Colonic mucosa (tissue), 4 donors: Measurements from ENCODE around the gene CHTF18. TPM values are rescaled to one million over a fixed set of nuclear protein-coding genes. Genes with fewer than 3 reads are reported as not detected.
"Not testable (repeated sequence)": the region's sequence is repeated elsewhere in the genome, so short reads cannot be mapped to it uniquely, and the experiment has no call there.

ENCODE experiments used
- DNase-seq: peaks from one replicate; pipeline ENCODE4 v3.0.0-alpha.2; 2020
- H3K27ac ChIP-seq: fragments of 200-600 bp; one replicate; pipeline ENCODE4 v1.8.0; 2021
- H3K27me3 ChIP-seq: fragments of 200-600 bp; one replicate; pipeline ENCODE4 v1.8.0; 2021
- H3K36me3 ChIP-seq: fragments of 200-600 bp; one replicate; pipeline ENCODE4 v1.8.0; 2021
- H3K4me1 ChIP-seq: fragments of 200-600 bp; one replicate; pipeline ENCODE4 v1.8.0; 2021; ENCODE audit warnings: mild to moderate bottlenecking
- H3K4me3 ChIP-seq: fragments of 200-600 bp; one replicate; pipeline ENCODE4 v1.8.0; 2021
- H3K9ac ChIP-seq, 2 donors: one replicate each; pipeline ENCODE4 v1.7.0; 2013; ENCODE audit warnings: control low read depth in 2 of 2, low read depth in 2 of 2, low read length in 2 of 2
- H3K9me3 ChIP-seq: fragments of 200-600 bp; one replicate; pipeline ENCODE4 v1.8.0; 2021
- intact Hi-C: fragments of 100-400 bp; cut with DNase I; formaldehyde crosslinking; loops from one replicate; pipeline ENCODE4 v1.14.1; 2022
- total RNA-seq, 2 donors: library from RNA; stranded (reverse); fragmentation: NEBNext Ultra II Directional in 1 of 2; extraction: Animal tissue kit (Norgen Biotek cat#: 25700) in 1 of 2; gene quantifications; one replicate each; pipeline ENCODE4 v1.2.1, GENCODE V29; 2021
- TF ChIP-seq, protein P1 (sequence below): fragments of 200-600 bp; IDR thresholded peaks from one replicate; pipeline ENCODE4 v1.8.0; 2022; ENCODE audit warnings: antibody characterized with exemption, mild to moderate bottlenecking
- donor health status: healthy.
- donor health status: DM: no; HTN: no; CAD: no.
- donor health status: DM: no; HTN: no; CAD: no.

CHTF18 gene
- total RNA-seq, 2 donors from 2014 or later: 16.5 to 111 TPM

DNA sequence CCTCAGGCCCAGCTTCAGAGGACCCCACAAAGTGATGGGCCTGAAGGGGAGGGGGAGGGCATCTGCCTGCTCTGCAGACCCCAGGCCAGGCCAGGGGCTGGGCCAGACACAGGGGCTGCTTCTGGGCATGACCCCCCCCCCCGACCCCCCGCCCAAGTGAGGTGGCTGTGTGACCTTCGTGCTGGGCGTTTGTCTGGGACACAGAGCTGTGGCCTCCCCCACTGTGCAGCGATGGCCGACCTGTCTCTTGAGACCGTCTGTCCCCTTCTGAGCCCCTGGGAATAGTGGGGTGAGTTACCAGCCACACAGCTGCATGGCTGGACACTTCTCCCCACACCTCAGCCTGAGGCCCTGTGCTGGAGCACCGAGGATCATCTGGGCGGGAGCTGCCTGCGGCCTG, 47.0 kb downstream of the CHTF18 start:
- TF ChIP-seq, protein P1, sequence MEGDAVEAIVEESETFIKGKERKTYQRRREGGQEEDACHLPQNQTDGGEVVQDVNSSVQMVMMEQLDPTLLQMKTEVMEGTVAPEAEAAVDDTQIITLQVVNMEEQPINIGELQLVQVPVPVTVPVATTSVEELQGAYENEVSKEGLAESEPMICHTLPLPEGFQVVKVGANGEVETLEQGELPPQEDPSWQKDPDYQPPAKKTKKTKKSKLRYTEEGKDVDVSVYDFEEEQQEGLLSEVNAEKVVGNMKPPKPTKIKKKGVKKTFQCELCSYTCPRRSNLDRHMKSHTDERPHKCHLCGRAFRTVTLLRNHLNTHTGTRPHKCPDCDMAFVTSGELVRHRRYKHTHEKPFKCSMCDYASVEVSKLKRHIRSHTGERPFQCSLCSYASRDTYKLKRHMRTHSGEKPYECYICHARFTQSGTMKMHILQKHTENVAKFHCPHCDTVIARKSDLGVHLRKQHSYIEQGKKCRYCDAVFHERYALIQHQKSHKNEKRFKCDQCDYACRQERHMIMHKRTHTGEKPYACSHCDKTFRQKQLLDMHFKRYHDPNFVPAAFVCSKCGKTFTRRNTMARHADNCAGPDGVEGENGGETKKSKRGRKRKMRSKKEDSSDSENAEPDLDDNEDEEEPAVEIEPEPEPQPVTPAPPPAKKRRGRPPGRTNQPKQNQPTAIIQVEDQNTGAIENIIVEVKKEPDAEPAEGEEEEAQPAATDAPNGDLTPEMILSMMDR: no peak
- intact Hi-C loops: no loop called here
- Histone ChIP-seq H3K9me3 (no peaks in the 10 kb centered on the region), H3K27ac (no peak overlapping the region), H3K36me3 (no peaks in the 10 kb centered on the region), H3K9ac (no peak overlapping the region), H3K4me1 (no peaks in the 10 kb centered on the region), H3K27me3 (no peaks in the 10 kb centered on the region), H3K4me3 (no peak overlapping the region)
- DNase-seq: no peak

DNA sequence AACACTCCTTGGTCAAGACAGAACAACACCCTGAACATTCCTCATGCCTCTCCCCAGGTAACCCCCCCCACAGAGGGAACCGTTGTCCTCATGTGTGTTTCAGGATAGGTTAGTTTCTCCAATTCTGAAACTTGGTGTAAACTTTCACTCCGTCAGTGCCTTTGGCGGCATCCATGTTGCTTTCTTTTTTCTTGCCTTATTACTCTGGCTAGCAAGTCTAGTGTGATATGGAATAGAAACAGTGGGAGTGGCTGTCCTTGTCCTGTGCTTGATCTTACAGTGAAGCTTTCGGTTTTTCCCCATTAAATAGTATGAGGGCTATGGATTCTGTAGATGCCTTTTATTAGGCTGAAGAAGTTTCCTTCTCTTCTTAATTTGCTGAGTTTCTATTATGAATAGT, 47.8 kb downstream of the CHTF18 start:
- no peak overlapping the region for H3K4me3 ChIP-seq
- DNase-seq: no peak
- H3K4me1 ChIP-seq: no peaks in the 10 kb centered on the region
- H3K9me3 ChIP-seq: no peaks in the 10 kb centered on the region
- no peak overlapping the region for H3K9ac ChIP-seq
- H3K27me3 ChIP-seq: no peaks in the 10 kb centered on the region
- intact Hi-C loops: no loop called here
- no peak overlapping the region for H3K27ac ChIP-seq
- TF ChIP-seq, protein P1: no peak
- no peaks in the 10 kb centered on the region for H3K36me3 ChIP-seq

DNA sequence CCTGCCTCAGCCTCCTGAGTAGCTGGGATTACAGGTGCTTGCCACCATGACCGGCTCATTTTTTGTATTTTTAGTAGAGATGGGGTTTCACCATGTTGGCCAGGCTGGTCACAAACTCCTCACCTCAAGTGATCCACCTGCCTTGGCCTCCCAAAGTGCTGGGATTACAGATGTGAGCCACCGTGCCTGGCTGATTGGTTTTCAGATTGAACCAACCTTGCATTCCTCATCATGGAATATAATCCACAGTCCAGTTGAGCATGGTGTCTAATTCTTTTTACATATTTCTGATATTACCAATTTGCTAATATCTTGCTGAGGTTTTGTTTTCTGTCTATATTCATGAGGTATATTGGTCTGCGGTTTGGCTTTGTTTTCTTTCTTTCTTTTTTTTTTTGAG, 48.4 kb downstream of the CHTF18 start:
- H3K27ac ChIP-seq, H3K27me3 ChIP-seq, DNase-seq, H3K9ac ChIP-seq, intact Hi-C loops, H3K4me3 ChIP-seq, H3K36me3 ChIP-seq, H3K9me3 ChIP-seq, H3K4me1 ChIP-seq: not testable (repeated sequence)

DNA sequence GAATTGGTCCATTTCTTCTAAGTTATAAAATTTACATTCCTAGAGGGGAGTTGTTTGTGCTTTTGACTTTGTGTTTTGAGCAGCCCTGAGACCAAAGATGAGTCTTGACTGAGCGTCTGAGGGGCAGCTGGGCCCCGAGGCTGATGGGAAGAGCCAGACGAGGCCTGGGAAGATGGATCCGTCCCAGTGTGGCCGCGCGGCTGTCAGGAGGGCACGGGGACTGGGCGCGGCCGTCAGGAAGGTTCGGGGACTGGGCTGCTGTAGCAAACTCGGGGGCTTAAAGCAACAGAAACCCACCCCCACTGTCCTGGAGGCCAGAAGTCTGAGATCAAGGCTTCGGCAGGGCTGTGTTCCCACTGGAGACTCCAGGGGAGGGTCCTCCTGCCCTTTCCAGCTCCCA, 50.3 kb downstream of the CHTF18 start:
- no peak overlapping the region for H3K9ac ChIP-seq
- intact Hi-C loops: no loop called here
- H3K36me3 ChIP-seq: no peaks in the 10 kb centered on the region
- no peak for DNase-seq
- TF ChIP-seq, protein P1: no peak
- H3K27me3 ChIP-seq: no peaks in the 10 kb centered on the region
- H3K9me3 ChIP-seq: no peaks in the 10 kb centered on the region
- H3K27ac ChIP-seq: no peak overlapping the region
- H3K4me1 ChIP-seq: no peaks in the 10 kb centered on the region
- no peak overlapping the region for H3K4me3 ChIP-seq

DNA sequence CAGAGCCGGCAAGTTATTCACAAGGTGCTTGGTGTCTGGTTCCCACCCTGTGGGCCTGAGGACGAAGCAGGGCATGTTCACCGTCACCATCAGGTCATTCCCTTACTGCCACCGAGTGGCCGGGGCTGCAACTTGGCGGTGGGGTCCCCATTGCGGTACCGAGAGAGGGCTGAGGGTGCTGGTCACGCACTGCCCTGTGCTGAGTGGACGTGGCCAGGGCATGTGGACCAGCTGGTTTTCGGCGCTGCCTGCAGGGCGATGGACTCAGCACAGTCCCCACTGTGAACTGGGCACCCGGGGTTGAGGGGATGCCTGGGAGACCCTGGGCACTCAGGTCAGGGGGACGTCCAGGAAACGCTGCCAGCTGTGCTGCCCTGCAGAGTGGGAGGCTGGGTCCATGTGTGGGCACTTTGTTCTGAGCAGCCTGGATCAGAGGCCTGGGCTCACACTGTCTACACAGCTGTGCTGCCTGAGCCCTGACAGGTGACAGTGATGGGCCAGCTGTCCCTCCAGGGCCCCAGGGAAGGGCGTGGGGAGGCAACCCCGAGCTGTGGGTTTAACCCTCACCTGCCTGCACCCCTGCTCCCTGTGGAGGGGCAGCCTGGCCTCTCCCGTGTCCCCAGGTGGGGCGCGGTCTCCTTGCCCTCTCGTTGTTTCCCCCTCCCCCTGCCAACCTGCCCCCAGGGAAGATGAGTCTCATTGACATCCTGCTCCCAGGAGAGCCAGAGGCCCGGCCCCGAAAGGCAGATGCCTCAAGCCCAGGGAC, 51.4 kb downstream of the CHTF18 start:
- intact Hi-C loops: no loop called here
- H3K4me3 ChIP-seq: no peak overlapping the region
- no peaks in the 10 kb centered on the region for H3K27me3 ChIP-seq
- H3K36me3 ChIP-seq: no peaks in the 10 kb centered on the region
- H3K4me1 ChIP-seq: no peaks in the 10 kb centered on the region
- TF ChIP-seq, protein P1: no peak
- no peaks in the 10 kb centered on the region for H3K9me3 ChIP-seq
- DNase-seq: no peak
- no peak overlapping the region for H3K27ac ChIP-seq
- H3K9ac ChIP-seq: no peak overlapping the region
